Mammary epithelial cell (primary cell): ENCODE results near the gene FLYWCH1.

Experiments
- CTCF ChIP-seq, 2 donors: IDR thresholded peaks in 1 of 2; conservative IDR thresholded peaks in 1 of 2; 2 replicates each; pipeline ENCODE4 v1.5.1; 2011 to 2012; ENCODE audit warnings: inconsistent platforms in 2 of 2, low read length in 2 of 2, mild to moderate bottlenecking in 2 of 2, control low read depth in 1 of 2, low read depth in 1 of 2; ENCODE audit not compliant: insufficient read depth in 1 of 2; ENCODE audit errors: extremely low read depth in 1 of 2
- EZH2 ChIP-seq: IDR thresholded peaks from 2 replicates; pipeline ENCODE4 v1.6.1; 2012; ENCODE audit warnings: low read length, inconsistent platforms, borderline replicate concordance

DNA sequence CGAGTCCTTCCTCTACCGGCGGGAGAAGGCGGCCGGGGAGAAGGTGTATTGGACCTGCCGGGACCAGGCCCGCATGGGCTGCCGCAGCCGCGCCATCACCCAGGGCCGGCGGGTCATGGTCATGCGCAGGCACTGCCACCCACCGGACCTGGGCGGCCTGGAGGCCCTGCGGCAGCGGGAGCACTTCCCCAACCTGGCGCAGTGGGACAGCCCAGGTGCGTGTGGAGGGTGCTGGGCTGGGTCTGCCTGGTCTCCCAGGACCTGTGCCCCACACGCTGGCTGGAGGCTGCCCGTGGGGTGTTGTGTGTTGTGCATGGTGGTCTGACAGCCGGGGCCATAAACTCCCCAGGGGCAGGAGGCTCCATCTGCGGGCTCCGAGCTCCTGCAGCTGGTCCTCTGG, 25.4 kb downstream of the FLYWCH1 start:
- no peak for TF ChIP-seq CTCF (conservative IDR thresholded peaks at IDR 0.05 in 1 of 2, IDR thresholded peaks at IDR 0.05 in 1 of 2; ENCODE audit: extremely low read depth in 1 of 2, insufficient read depth in 1 of 2, low read depth in 1 of 2, low read length in 2 of 2)
- TF ChIP-seq EZH2 = no peak
